ENCODE measurements around the gene LGR4.
"Not testable (repeated sequence)": the region's sequence is repeated elsewhere in the genome, so short reads cannot be mapped to it uniquely, and the experiment has no call there.

LGR4 gene

DNA sequence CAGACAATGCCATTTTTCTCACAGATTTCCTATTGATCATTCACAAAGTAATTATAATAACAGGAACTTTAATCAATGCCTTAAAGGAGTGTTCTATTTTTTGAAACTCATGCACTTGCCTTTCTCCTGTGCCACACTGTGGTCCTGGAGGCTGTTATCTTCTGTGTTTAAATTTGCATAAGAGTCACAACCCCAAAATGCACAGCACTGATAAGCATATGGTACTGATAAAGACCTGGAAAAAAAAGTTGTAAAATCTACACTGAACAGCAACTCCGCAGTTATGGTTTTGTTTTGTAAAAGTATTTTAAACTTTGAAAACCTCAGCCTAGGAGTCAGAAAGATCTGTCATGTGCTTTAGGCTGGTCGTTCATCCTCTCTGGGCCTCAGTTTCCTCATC lies 100.4 kb downstream of the LGR4 start:
- FAIRE-seq, result no peak

DNA sequence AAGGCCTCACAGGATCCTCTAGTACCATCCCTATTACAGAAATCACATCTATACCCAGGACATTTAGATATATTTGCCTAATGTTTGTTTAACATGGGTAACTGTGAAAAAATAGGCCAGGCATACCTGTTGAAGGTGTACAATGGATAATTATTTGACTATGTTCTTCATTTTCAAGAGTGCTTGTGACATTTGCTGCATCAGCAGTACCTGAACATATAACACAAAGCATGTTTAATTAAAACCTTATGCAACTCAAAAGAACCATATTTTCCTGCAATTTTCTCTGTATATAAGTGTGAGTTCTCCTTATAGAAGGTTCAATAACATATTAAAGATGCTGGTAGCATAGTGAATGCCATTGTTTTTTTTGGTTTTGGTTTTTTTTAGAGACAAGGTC lies 101.1 kb downstream of the LGR4 start:
- FAIRE-seq, result no peak

DNA sequence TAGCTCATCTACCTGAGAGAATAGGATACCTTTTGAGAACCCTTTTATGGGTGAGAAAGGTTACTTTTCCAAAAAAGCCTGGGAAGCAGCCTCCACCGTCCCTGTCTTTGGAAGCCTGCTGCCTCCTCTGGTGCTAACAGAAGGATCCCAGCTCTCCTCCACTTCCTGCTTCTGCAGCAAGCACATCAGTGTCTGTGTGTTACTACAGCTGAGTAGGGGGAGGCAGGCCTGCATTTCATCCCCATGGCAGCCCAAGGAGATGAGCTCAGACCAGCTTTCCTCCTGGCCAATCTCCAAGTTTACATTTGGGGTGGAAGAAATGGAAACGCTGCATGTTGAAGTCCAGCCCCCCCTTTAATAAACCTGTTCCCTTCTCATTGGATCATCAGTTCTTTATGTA lies 102.2 kb downstream of the LGR4 start:
- no peak for FAIRE-seq

DNA sequence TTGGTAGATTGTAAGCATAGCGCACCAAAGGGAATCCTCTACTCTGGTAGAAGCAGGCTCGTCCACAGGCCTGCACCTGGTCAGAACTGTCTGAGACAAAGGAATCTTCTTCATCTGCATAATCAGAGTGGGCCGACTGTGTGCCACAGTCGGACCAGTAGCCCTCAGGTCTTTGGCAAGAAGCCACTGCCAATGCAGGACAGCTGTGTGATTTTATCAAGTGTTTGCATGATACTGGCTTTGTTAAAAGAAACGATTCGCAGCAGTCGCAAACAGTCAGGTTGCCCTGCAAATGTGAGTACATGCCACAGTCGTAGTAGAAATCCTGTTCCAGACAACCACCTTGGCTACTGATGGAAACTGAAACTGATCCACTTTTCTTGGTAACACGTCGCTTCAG lies 104.7 kb downstream of the LGR4 start:
- no peak for FAIRE-seq

DNA sequence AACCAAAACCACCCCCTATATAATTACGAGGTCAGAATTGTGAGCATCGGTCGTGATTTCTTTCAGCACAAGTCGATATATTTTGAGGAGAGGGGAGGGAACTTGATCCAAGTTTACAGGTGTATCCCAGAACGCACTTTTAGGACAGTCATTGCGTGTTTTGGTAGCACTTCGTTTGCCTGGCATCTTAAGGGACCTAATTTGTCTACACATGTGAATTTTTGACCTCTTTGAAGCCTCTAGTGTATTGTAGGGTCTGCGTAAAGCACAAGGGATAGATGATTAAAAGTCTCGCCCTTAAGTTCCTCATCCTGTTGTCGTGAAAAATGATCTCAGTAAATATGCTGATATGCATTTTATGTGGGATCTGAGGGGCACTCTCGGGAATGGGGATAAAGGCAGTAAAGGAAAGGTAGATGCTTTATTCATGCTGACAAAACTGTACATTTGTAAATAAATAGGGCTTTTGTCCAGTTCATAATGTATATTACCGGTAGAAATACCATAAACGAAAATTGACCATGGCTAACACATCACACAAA lies 108.9 kb downstream of the LGR4 start:
- FAIRE-seq, result no peak

DNA sequence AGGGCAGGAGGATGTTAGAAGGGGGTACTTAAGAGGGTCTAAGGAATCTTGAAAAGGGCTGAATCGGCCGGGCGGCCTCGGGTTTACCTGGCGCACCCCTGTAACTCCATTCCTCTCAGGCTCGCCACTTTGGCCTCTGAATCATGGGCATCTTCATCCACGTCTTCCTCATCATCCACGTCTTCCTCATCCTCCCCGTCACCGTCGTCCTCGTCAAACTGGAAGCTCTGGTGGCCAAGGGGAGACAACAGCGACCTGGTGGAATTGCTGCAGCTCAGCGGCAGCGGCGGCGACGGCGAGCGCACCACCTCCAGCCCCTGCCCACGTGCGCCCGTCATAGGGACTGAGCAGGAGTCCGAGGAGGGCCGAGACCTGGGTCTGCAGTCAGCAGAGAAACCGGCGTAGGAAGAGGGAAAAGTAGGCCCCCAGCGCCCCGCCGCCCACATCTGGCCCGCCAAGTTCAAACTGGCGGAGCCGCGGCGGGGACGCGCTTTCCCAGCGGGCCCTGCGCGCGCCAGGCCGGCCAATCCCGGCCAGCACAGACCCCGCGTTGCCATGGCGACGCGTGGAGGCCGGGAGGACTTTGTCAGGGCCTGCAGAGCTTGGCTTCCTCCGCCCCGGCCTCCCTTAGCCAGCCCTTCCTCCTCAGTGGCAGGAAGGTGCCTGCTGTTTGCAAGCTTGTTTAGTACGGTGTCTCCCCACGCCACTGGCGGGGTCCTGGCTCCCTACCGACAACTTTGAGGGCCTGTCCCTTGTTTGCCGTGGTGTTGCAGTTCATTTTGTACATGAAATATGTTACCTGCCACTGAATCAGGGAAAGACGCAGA lies 109.6 kb downstream of the LGR4 start, which contains the start of gene CCDC34:
Gene CCDC34, minus strand, starts transcription at position 467 of the 827 bp plus-strand sequence. Its CDS starts 21 bp downstream, at position 446.
- no peak for FAIRE-seq

DNA sequence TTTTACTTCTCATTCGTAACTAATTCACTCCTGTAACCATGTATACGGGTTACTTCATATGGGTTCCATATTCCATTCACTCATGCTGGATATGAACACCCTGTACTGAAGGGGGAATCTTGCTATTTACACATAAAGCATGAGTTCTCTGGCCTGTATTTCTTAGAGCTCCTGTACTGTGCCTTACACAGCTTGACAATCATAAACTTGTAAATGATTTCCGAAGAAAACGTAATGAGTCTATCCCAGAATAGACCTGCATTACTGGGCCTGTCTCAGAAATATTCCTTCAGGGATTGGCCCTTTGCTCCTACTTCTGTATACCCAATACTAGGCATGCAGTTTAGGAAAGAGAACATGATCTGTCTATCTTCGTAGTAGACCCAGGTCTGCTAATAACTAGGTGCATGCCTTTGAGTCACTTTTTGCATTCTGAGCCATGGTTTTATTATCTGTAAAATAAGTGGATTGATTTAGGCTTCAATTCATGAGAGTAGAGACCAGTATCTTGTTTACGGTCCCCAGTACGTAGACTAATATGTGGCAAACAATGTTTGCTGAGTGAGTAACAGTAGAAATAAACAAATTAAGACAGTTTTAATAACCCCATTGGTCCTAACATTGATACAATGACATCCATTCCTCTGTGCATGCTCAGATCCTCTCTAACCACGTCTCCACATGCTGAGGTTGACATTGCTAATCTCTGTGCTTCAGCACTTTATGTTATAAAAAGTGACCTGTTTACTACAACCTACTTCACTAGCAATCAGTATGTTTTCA lies 110.8 kb downstream of the LGR4 start:
- no peak for FAIRE-seq

DNA sequence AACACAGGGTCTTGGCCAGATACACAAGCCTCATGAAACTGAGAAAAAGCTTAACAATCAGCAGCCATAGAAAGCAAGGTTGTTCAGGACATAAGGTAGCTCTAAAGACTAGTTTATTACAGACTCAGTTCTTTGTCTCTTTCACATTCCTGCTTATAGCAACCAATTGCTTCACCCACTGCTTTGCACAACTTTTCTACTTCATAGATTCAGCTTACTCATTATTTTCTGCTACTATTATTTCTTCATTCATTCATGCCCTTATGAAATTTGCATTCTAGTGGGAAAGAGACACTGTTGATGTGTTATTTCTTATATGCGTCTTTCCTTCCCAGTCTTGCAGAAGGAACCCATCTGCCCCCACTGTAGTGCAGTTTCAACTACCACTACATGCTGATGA lies 114.3 kb downstream of the LGR4 start:
- FAIRE-seq, result no peak

DNA sequence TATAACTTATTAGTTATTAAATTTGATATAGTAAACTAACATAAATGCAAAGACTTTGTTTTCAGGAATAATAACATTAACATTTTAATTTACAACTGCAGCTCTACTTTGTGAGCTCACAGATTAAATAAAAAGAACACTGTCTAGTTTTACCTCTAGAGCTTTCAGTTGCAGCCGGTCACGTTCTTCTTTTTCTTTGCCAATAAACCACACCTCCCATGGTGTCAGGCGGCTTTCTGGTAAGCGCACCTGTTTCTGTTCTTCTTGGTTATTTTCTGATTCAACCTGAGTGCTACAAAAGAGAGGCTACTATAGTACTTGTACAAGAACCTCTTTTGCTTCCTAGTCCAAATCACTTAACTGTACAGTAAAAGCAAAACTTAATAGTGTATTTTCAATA lies 115.3 kb downstream of the LGR4 start:
- no peak for FAIRE-seq

DNA sequence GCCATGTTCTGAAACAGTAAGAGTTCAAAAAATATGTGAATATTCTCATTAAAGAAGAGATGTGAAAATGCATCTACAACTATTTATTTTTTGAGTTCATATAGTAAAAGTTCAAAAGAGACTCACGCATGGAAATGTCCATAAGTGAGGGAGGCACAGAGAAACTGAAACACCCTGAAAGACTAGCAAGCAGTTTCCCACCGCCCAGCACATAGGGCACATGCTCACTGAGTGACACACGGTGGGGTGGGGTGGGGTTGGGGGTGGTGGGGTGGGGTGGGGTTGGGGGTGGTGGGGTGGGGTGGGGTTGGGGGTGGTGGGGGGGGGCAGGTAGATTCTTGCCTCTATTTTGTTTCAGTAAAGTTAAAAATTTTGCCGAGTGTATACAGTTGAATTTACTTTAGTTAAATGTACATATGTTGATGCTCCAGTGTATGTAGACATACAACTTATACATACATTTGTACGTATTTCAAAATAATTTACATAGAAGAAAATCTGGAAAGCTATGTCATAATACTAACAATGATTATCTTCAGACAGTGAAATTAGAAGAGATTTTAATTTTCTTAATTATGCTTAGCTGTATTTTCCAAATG lies 115.9 kb downstream of the LGR4 start:
- no peak for FAIRE-seq

DNA sequence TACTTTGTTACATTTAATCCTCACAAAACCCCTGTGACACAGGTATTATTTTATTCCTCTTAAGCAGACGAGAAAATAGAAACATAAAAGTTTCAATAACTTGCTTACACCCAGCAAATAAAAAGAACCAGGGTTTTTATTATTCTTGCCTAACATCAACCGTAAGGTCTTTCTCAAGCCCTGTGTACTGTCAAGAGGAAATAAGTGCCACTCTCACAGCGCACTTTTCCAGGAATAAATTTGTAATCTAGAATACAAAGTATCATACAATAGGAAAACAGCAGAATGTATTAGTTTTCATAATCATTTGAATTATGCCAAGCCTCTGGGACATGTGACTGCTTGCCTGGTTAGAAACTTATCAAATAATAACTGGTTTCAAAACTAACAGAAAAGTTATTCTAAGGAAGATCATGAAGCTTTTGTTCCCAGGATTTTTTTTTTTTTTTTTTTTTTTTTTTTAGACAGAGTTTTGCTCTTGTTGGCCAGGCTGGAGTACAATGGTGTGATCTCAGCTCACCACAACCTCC lies 117.0 kb downstream of the LGR4 start:
- FAIRE-seq, result no peak

DNA sequence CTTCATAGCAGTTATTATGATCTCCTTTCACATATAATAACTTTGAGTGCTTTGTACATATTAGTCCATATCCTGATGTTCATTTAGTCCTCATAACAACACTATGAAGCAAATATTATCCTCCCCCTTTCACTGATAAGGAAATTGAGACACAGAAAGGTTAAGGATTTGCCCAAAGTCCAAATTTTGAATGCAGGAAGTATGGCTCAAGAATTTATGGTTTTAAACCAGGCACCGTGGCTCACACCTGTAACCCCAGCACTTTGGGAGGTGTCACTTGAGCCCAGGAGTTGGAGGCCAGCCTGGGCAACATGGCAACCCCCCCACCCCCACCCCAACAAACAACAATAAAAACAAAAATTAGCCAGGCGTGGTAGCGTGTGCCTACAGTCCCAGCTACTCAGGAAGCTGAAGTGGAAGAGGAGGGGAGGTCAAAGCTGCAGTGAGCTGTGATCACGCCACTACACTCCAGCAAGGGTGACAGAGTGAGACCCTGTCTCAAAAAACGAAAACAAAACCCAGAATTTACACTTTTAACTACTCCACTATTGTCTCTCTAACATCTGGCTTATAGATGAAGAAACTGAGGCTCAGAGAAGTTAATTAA lies 118.1 kb downstream of the LGR4 start:
- FAIRE-seq, result no peak

DNA sequence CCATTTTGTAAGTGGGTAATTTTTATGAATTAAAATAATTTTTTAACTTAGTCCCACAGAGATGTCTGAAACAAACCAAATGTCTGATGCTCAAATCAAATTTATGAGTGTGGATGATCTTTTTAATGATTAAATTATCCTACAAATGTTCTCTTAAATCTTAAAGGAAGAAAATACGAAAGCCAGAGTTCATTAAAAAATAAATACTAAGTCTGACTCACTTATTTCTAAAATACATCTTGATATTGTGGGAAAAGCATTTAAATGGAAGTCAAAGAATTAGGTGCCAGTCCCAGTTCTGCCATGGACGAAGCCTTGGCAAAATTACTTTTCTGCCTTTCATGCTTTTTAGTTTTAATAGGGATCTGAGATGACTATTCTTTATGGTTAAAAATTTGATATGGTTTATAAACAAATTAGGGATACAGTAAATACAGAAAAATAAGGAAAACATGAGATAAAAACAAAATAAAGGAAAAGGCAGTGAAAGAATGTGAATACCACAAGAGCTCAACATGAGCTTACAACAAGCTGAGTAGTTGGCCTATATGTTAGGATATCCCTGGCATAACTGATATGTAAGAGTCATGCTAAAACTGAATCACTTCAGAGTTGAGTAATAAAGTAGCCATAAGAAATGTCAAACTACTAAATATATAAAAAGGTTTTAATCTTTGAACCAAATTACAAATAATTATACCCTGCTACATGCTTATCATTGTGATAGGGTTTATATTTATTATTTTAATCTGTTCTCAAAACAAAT lies 118.8 kb downstream of the LGR4 start:
- peak; percentile 48 for FAIRE-seq

DNA sequence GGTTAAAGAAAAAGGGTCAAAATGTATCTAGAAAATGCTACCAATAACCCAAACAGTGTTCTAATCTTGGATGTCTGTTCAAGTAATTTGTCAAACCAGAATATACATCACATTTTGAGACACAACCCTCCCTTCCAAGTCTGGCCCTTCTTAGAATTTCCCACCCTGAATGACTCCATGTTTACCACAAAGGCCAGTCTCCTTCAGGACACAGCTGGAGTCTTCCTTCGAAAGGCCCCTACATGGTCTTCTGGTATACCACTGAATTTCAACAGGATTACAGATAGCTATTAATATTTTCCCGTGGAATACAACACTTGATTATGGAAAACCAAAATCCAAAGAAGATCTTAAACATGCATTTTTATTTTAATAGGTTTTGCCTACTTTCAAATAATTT lies 119.8 kb downstream of the LGR4 start:
- no peak for FAIRE-seq

DNA sequence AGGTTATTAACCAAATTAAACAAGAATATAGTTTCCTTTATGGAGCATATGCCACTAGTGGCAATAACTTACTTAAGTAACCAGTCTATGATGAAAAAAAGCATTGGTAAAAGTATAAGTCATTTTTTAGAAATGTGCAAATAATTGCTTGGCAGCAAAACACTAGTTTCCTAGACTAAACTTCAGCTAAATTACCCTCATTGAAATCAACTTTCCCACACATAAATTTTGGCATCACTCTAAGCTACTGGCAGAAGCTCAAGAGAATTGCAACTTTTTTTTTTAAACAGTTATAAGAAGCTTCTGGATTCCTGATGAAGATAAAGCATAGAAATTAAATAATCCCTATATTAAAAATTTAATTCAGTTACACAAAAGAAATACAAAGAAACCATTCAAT lies 122.1 kb downstream of the LGR4 start:
- FAIRE-seq, result no peak

DNA sequence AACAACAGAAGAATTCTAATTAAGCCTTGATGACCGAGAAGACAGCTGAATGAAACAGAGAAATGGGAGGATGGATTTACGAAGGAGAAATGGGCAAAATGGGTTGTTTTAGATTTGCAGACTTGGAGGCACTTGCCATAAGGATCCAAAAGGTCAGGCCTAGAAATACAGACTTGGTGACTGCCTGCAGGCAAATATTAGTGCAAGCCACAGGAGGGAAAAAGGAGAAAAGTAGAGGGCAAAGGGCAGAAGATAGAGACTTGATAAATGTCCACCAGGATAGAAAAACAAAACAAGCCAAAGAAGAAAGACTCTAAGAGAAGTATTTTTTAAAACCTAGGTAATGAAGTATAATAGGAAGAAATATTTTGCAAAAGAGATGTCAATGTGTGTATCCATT lies 122.7 kb downstream of the LGR4 start:
- no peak for FAIRE-seq

DNA sequence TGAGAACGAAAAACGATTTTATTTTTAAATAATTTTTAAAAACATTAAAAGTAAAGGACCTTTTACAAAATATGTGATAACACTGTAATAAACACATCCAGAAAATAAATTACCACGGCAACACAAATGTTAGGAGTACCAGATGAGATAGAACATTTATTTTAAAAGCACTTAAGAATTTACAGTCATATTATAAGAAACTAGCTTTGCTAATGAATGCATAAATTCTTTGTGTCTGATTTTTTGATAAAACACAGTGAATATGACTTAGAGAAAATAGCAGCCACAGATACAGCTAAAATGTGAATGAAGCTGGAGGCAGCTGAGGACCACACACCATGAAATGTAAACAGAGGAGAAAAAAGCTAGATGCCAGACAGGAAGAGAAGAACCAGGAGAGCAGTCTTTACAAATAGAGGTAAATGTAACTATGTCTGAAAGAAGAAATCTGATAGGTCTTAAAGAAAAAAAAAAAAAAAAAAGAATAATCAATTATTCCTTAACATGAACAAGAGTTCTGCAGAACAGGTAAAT lies 124.2 kb downstream of the LGR4 start:
- FAIRE-seq, result no peak

DNA sequence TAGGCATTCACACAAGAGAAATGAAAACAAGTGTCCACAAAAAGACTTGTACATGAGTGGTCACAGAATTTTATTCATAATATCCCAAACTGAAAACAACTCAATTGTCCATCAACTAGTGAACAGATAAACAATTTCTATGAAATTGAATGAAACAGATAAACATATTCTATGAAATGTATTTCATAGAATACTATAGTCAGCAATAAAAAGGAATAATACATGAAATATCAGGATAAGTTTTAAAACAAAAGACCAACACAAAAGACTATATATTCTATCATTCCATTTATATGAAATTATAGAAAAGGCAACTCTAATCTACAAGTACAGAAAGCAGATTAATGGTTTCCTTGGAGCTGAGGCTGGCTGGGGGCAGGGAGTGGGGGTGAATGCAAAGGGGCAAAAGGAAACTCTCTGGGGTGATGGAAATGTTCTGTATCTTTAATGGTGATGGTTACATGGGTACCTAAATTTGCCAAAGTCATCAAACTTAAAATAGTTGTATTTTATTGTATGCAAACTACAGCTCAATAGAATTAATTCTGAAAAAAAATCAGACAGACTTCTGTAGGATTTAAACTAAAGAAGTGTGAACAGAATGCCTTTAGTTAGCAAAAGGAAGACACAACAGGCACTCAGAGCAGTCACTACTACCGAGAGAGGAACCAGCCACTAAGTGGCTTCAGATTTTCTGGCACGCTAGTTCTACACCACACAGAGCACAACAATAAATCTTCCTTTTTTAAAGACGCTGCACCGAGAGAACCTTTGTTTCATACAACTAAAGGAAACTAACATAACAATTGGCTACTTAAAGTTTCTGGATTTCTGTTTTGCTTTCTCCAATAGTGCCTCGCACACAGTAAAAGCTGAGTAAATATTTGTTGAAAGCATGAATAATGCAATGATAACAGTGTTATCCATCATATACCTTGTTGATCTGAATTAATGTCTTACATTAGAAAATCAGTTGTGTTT lies 124.9 kb downstream of the LGR4 start:
- FAIRE-seq, result peak; percentile 97

DNA sequence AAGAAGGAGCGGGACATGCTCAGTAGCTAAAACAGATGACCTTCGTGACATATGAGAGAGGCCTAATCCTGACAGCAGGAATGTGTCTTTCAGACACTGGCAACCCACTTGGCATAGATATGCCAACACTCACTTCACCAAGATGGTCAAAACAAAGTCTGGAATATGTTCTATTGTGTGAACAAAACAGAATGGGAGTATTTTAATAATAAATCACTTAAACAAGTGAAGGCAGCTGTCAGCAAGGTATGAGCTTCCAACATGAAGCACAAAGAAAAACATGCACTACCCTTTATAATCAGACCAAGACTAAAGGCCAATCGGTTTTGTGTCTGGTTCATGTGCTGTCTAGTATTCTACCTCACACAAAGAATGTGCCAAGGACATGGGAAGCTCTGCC lies 132.6 kb downstream of the LGR4 start:
- no peak for FAIRE-seq

DNA sequence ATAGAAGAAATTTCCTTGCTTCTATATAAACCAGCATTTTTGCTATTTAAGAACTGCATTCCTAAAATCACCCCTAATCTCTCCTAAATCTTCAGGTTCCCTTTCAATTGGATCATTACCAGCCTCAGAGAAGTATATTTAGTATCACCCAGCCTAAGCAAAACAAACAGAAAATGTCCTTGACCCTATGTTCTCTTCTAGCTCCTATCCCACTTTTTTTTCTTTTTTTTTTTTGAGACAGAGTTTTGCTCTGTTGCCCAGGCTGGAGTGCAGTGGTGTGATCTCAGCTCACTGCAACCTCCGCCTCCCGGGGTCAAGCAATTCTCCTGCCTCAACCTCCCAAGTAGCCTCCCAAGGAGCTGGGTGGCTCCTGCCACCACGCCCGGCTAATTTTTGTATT lies 137.8 kb downstream of the LGR4 start:
- not testable (repeated sequence) for FAIRE-seq

All from endometrium (tissue), 2 donors.